Breast epithelium (tissue), 4 donors: ENCODE measurements around the gene DGUOK. TPM values are rescaled to one million over a fixed set of nuclear protein-coding genes. Genes with fewer than 3 reads are reported as not detected.

Experiments
- DNase-seq, 2 donors: peaks; one replicate each; pipeline ENCODE4 v3.0.0-alpha.2; 2019; ENCODE audit warnings: low spot score in 2 of 2
- H3K27ac ChIP-seq, 2 donors: fragments of 200-600 bp; sonication (generic) in 1 of 2; one replicate each; pipeline ENCODE4 v1.5.1; 2016 to 2019; ENCODE audit warnings: mild to moderate bottlenecking in 1 of 2
- H3K27me3 ChIP-seq, 2 donors: fragments of 200-600 bp; sonication (generic) in 1 of 2; one replicate each; pipeline versions ENCODE4 v1.5.1 to v1.6.0; 2017 to 2019; ENCODE audit warnings: control low read depth in 1 of 2, mild to moderate bottlenecking in 1 of 2
- H3K36me3 ChIP-seq: fragments of 200-600 bp; one replicate; pipeline ENCODE4 v1.5.1; 2019
- H3K4me1 ChIP-seq, 2 donors: fragments of 200-600 bp; sonication (generic); one replicate each; pipeline ENCODE4 v1.5.1; 2016 to 2019; ENCODE audit warnings: control low read depth in 1 of 2
- H3K4me3 ChIP-seq, 3 donors: fragments of 200-600 bp; sonication (generic); 1 replicate in 2 of 3; 2 replicates in 1 of 3; pipeline ENCODE4 v1.5.1; 2016 to 2019; ENCODE audit warnings: mild to moderate bottlenecking in 3 of 3, moderate library complexity in 2 of 3
- H3K9me3 ChIP-seq, 2 donors: fragments of 200-600 bp; sonication (generic) in 1 of 2; one replicate each; pipeline ENCODE4 v1.5.1; 2016 to 2019; ENCODE audit warnings: control low read depth in 1 of 2
- CTCF ChIP-seq, 3 donors: fragments of 450-650 bp; IDR thresholded peaks; one replicate each; pipeline ENCODE4 v1.5.1; 2016 to 2017; ENCODE audit warnings: antibody characterized with exemption in 3 of 3, mild to moderate bottlenecking in 3 of 3, moderate library complexity in 3 of 3
- POLR2A ChIP-seq: fragments of 450-650 bp; IDR thresholded peaks from one replicate; pipeline ENCODE4 v1.6.1; 2016; ENCODE audit warnings: antibody characterized with exemption, mild to moderate bottlenecking, moderate library complexity
- POLR2AphosphoS5 ChIP-seq, 3 donors: sonication (generic); formaldehyde crosslinking; IDR thresholded peaks; one replicate each; pipeline ENCODE4 v1.6.1; 2017; ENCODE audit warnings: antibody characterized with exemption in 3 of 3
- intact Hi-C: fragments of 100-400 bp; cut with DNase I; formaldehyde crosslinking; loops from one replicate; pipeline ENCODE4 v1.15.1; 2023; ENCODE audit warnings: low total_unique reads
- total RNA-seq, 3 donors: library from RNA; depleted of rRNA; stranded (reverse); fragments of >200 nt; gene quantifications; one replicate each; pipeline ENCODE4 v1.1.0, GENCODE V29; 2016

Gene DGUOK
- total RNA-seq, 3 donors from 2014 or later, result 35.4 to 45.7 (median 42.3) TPM

- Histone ChIP-seq H3K36me3 (no peaks in the 10 kb centered on the region), H3K27ac (no peak overlapping the region), H3K4me1 (no peaks in the 10 kb centered on the region), H3K4me3 (no peak overlapping the region), H3K27me3 (no peaks in the 10 kb centered on the region), H3K9me3 (no peaks in the 10 kb centered on the region)
- no peak for DNase-seq
- intact Hi-C loops, result no loop called here
- TF ChIP-seq POLR2AphosphoS5 (IDR thresholded peaks at IDR 0.05) (no peak), CTCF (IDR thresholded peaks at IDR 0.05) (no peak), POLR2A (no peak)
Observed at GRCh38 chr2:73914667-73915066, 12.0 kb upstream of the DGUOK start.

- no peak overlapping the region for H3K4me3 ChIP-seq
- TF ChIP-seq POLR2A (no peak), CTCF (IDR thresholded peaks at IDR 0.05) (no peak), POLR2AphosphoS5 (IDR thresholded peaks at IDR 0.05) (no peak)
- DNase-seq, result no peak
- H3K36me3 ChIP-seq, result no peaks in the 10 kb centered on the region
- H3K27me3 ChIP-seq, result no peaks in the 10 kb centered on the region
- intact Hi-C loops, result no loop called here
- H3K27ac ChIP-seq, result no peak overlapping the region
- no peaks in the 10 kb centered on the region for H3K9me3 ChIP-seq
- H3K4me1 ChIP-seq, result no peaks in the 10 kb centered on the region
Observed at GRCh38 chr2:73915437-73915993, 11.2 kb upstream of the DGUOK start.

GRCh38 chr2:73916666-73917065 lies 10.0 kb upstream of the DGUOK start:
- Histone ChIP-seq H3K36me3 (no peaks in the 10 kb centered on the region), H3K4me3 (no peak overlapping the region), H3K27ac (no peak overlapping the region), H3K27me3 (no peaks in the 10 kb centered on the region), H3K4me1 (no peaks in the 10 kb centered on the region), H3K9me3 (no peaks in the 10 kb centered on the region)
- TF ChIP-seq POLR2A (no peak), CTCF (IDR thresholded peaks at IDR 0.05) (no peak)
- DNase-seq, result no peak
- intact Hi-C loops, result no loop called here

- Histone ChIP-seq H3K4me1 (no peaks in the 10 kb centered on the region), H3K36me3 (no peaks in the 10 kb centered on the region), H3K9me3 (no peaks in the 10 kb centered on the region), H3K27me3 (no peaks in the 10 kb centered on the region), H3K4me3 (no peak overlapping the region), H3K27ac (no peak overlapping the region)
- DNase-seq, result no peak
- no peak for TF ChIP-seq POLR2AphosphoS5 (IDR thresholded peaks at IDR 0.05)
- intact Hi-C loops, result no loop called here
Observed at GRCh38 chr2:73917296-73917695, 9.4 kb upstream of the DGUOK start.

- no peak for DNase-seq
- H3K36me3 ChIP-seq, result no peaks in the 10 kb centered on the region
- H3K9me3 ChIP-seq, result no peaks in the 10 kb centered on the region
- H3K27ac ChIP-seq, result no peak overlapping the region
- H3K27me3 ChIP-seq, result no peaks in the 10 kb centered on the region
- H3K4me3 ChIP-seq, result no peak overlapping the region
- TF ChIP-seq CTCF (IDR thresholded peaks at IDR 0.05) (no peak), POLR2AphosphoS5 (IDR thresholded peaks at IDR 0.05) (no peak), POLR2A (no peak)
- H3K4me1 ChIP-seq, result no peaks in the 10 kb centered on the region
- intact Hi-C loops, result no loop called here
Observed at GRCh38 chr2:73917696-73918207, 8.9 kb upstream of the DGUOK start.

GRCh38 chr2:73918856-73919255 lies 7.8 kb upstream of the DGUOK start:
- TF ChIP-seq POLR2A (no peak), CTCF (IDR thresholded peaks at IDR 0.05) (no peak), POLR2AphosphoS5 (IDR thresholded peaks at IDR 0.05) (no peak)
- H3K27me3 ChIP-seq, result no peaks in the 10 kb centered on the region
- no peaks in the 10 kb centered on the region for H3K36me3 ChIP-seq
- no peak overlapping the region for H3K4me3 ChIP-seq
- DNase-seq, result no peak
- no peaks in the 10 kb centered on the region for H3K4me1 ChIP-seq
- no peak overlapping the region for H3K27ac ChIP-seq
- intact Hi-C loops, result no loop called here
- no peaks in the 10 kb centered on the region for H3K9me3 ChIP-seq
